Measurements from ENCODE around the gene PRKG1. TPM values are rescaled to one million over a fixed set of nuclear protein-coding genes. Genes with fewer than 3 reads are reported as not detected.

PRKG1 gene
- total RNA-seq, 1 experiment from 2014 or later, result 10.4 TPM

DNA sequence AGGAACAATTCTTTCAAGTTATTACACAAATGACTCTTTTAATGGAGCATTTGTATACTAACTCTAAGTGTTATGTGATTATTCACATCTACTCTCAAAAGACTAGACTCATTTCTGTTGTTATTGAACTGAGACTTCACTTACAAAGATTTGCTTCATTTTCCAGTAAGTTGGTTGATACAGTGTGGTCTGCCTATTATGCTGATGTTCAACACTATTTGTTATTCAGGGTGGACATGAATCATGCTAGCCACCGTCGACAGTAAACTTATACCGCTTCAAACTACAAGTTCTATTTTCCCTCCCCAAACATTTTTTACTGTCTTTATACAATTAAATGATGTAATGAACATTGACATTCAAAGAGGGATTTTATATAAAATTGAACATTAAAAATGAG, 84.5 kb downstream of the PRKG1 start:
- no peak overlapping the region for H3K4ac ChIP-seq (ENCODE audit: low read depth, low read length)
- no peak overlapping the region for H3K9ac ChIP-seq (ENCODE audit: extremely low read depth, insufficient read length, low read length)
- no peaks in the 10 kb centered on the region for H3K79me1 ChIP-seq (ENCODE audit: insufficient read depth, low read depth, low read length, poor library complexity, severe bottlenecking)
- DNase-seq, result no peak
- H2BK5ac ChIP-seq (ENCODE audit: insufficient read length, low read length), result no peak overlapping the region
- H2BK20ac ChIP-seq (ENCODE audit: low read depth, low read length, poor library complexity, severe bottlenecking), result no peak overlapping the region
- no peak overlapping the region for H3K27ac ChIP-seq (ENCODE audit: insufficient read length, low read depth, low read length)
- Mint-ChIP-seq H3K27ac (no peak overlapping the region), H3K9me3 (peaks cover 5 to 6% of the 10 kb centered on the region in 2 experiments), H3K4me1 (peaks cover 14 to 17% of the 10 kb centered on the region in 2 experiments), H3K36me3 (ENCODE audit: insufficient read depth in 1 of 3, low read depth in 3 of 3) (peaks cover 4 to 17% (median 7%) of the 10 kb centered on the region in 3 experiments), H3K4me3 (no peak overlapping the region), H3K27me3 (ENCODE audit: low read depth) (no peaks in the 10 kb centered on the region)
- H2BK120ac ChIP-seq (ENCODE audit: low read depth, low read length, poor library complexity, severe bottlenecking), result no peak overlapping the region
- no peak overlapping the region for H2AK5ac ChIP-seq (ENCODE audit: insufficient read length, low read length)
- H4K20me1 ChIP-seq (ENCODE audit: control insufficient read depth, insufficient read depth, insufficient read length), result no peaks in the 10 kb centered on the region
- WGBS (ENCODE audit: extremely low coverage, insufficient read length, low lambda C conversion rate), result no CpG with 5 or more reads among the region's 3 CpGs
- no peak overlapping the region for H4K5ac ChIP-seq (ENCODE audit: insufficient read length, low read depth, low read length)
- no peak overlapping the region for H3K56ac ChIP-seq (ENCODE audit: insufficient read length, low read depth, low read length)
- H2BK12ac ChIP-seq (ENCODE audit: insufficient read length, low read depth, low read length), result no peak overlapping the region
- H3K23ac ChIP-seq (ENCODE audit: insufficient read length, low read depth, low read length), result no peak overlapping the region
- no peak overlapping the region for H2AFZ ChIP-seq (ENCODE audit: low read length)
- no peak for TF ChIP-seq CTCF (conservative IDR thresholded peaks at IDR 0.05)
- H3K27me3 ChIP-seq (ENCODE audit: insufficient read depth, low read length), result no peaks in the 10 kb centered on the region
- no peak overlapping the region for H3K4me2 ChIP-seq (ENCODE audit: insufficient read depth, insufficient read length, low read length)
- no peak overlapping the region for H4K8ac ChIP-seq (replicated peaks; ENCODE audit: insufficient read length, low read depth, low read length)
- no peaks in the 10 kb centered on the region for H3K79me2 ChIP-seq (ENCODE audit: insufficient read depth, low read length)
- H3T11ph ChIP-seq (ENCODE audit: low read length), result no peak overlapping the region
- H3K23me2 ChIP-seq (ENCODE audit: insufficient read length, low read depth, low read length, poor library complexity, severe bottlenecking), result no peaks in the 10 kb centered on the region
- no peak overlapping the region for H3K18ac ChIP-seq (ENCODE audit: insufficient read length, low read depth, low read length)
- no peak overlapping the region for H2BK15ac ChIP-seq (ENCODE audit: low read depth, low read length)
- no peak overlapping the region for H3K14ac ChIP-seq (ENCODE audit: insufficient read depth, low read length)
- no peaks in the 10 kb centered on the region for H3K4me1 ChIP-seq (ENCODE audit: insufficient read depth, low read length)
- no peaks in the 10 kb centered on the region for H3K9me3 ChIP-seq (ENCODE audit: control insufficient read depth, low read depth, low read length)
- H4K91ac ChIP-seq (ENCODE audit: insufficient read length, low read depth, low read length), result no peak overlapping the region

Data from H9 (cell line).